HL-60 (cell line): ENCODE data around the gene TDRD3.

Experiments used
- DNase-seq, 2 experiments: peaks; one replicate each; pipeline ENCODE4 v3.0.0-alpha.2; 2010 to 2020; ENCODE audit warnings: low read depth in 1 of 2, low spot score in 1 of 2
- H3K27ac ChIP-seq: fragments of 250-450 bp; sonication (Bioruptor Pico); replicated peaks from 2 replicates; pipeline ENCODE4 v1.5.1; 2020; ENCODE audit warnings: mild to moderate bottlenecking, moderate library complexity
- H3K27me3 ChIP-seq: fragments of 250-450 bp; sonication (Bioruptor Pico); 2 replicates; pipeline ENCODE4 v1.5.1; 2021; ENCODE audit warnings: mild to moderate bottlenecking, moderate library complexity; ENCODE audit not compliant: insufficient read depth, poor library complexity, severe bottlenecking
- H3K4me3 ChIP-seq: replicated peaks from 2 replicates; pipeline ENCODE4 v1.5.1; 2011; ENCODE audit warnings: mild to moderate bottlenecking, control low read depth, low read length; ENCODE audit not compliant: insufficient read depth
- GABPA ChIP-seq: IDR thresholded peaks from 2 replicates; pipeline ENCODE4 v1.6.1; 2012; ENCODE audit warnings: low read depth
- POLR2AphosphoS5 ChIP-seq: IDR thresholded peaks from 2 replicates; pipeline ENCODE4 v1.6.1; 2012; ENCODE audit warnings: low read depth
- SPI1 ChIP-seq: IDR thresholded peaks from 2 replicates; pipeline ENCODE4 v1.6.1; 2012; ENCODE audit warnings: low read depth, mild to moderate bottlenecking, borderline replicate concordance
- TF ChIP-seq, protein P1 (sequence below): IDR thresholded peaks from 2 replicates; pipeline ENCODE4 v1.6.1; 2012; ENCODE audit warnings: low read depth; ENCODE audit not compliant: insufficient replicate concordance
- TF ChIP-seq, protein P2 (sequence below): IDR thresholded peaks from one replicate; pipeline ENCODE4 v1.5.1; 2011; ENCODE audit warnings: low read length, control low read depth, inconsistent platforms; ENCODE audit not compliant: insufficient read depth

Gene TDRD3

DNA sequence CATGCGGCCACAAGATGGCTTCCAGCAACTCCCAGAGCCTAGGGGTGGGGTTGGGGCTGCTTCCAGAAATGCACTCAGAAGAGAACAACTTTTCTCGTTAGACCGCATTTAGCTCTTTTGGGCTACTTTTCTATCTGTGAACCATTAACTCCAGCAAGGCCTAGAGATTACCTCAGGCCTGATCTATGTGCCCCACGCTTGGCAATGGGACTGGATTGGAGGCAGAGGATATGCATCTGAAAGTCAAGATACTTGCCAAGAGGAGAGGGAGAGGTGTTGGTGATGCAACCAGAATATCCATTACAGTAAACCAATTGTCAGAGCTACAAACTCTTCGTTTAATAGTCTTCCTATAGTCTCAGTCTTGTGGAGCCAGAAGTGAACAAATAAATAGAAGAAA, 177.7 kb downstream of the TDRD3 start:
- Histone ChIP-seq H3K27ac (no peak overlapping the region), H3K4me3 (no peak overlapping the region), H3K27me3 (no peaks in the 10 kb centered on the region)
- DNase-seq = no peak
- TF ChIP-seq, protein P1, sequence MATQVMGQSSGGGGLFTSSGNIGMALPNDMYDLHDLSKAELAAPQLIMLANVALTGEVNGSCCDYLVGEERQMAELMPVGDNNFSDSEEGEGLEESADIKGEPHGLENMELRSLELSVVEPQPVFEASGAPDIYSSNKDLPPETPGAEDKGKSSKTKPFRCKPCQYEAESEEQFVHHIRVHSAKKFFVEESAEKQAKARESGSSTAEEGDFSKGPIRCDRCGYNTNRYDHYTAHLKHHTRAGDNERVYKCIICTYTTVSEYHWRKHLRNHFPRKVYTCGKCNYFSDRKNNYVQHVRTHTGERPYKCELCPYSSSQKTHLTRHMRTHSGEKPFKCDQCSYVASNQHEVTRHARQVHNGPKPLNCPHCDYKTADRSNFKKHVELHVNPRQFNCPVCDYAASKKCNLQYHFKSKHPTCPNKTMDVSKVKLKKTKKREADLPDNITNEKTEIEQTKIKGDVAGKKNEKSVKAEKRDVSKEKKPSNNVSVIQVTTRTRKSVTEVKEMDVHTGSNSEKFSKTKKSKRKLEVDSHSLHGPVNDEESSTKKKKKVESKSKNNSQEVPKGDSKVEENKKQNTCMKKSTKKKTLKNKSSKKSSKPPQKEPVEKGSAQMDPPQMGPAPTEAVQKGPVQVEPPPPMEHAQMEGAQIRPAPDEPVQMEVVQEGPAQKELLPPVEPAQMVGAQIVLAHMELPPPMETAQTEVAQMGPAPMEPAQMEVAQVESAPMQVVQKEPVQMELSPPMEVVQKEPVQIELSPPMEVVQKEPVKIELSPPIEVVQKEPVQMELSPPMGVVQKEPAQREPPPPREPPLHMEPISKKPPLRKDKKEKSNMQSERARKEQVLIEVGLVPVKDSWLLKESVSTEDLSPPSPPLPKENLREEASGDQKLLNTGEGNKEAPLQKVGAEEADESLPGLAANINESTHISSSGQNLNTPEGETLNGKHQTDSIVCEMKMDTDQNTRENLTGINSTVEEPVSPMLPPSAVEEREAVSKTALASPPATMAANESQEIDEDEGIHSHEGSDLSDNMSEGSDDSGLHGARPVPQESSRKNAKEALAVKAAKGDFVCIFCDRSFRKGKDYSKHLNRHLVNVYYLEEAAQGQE = no peak
- no peak for TF ChIP-seq SPI1
- TF ChIP-seq, protein P2, sequence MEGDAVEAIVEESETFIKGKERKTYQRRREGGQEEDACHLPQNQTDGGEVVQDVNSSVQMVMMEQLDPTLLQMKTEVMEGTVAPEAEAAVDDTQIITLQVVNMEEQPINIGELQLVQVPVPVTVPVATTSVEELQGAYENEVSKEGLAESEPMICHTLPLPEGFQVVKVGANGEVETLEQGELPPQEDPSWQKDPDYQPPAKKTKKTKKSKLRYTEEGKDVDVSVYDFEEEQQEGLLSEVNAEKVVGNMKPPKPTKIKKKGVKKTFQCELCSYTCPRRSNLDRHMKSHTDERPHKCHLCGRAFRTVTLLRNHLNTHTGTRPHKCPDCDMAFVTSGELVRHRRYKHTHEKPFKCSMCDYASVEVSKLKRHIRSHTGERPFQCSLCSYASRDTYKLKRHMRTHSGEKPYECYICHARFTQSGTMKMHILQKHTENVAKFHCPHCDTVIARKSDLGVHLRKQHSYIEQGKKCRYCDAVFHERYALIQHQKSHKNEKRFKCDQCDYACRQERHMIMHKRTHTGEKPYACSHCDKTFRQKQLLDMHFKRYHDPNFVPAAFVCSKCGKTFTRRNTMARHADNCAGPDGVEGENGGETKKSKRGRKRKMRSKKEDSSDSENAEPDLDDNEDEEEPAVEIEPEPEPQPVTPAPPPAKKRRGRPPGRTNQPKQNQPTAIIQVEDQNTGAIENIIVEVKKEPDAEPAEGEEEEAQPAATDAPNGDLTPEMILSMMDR = no peak
- TF ChIP-seq GABPA = no peak
- TF ChIP-seq POLR2AphosphoS5 = no peak

DNA sequence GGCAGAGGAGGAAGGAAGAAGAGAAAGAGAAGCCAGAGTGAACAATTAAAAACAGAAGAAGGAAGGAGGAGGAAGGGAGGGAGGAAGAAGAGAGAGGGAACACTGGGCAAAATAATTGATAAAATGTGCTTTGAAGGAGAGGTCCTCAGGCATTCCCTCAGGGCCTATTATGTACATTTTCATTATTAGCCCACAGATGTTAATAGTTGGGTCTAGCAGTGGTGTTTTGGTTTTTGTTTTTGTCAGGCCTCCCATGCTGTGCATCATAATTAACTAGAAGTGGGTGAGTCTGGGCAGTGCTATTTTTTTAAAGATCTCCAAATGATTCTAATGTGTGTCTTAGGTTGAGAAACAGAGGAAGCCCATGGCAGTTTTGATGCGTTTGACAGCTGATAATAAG, 178.1 kb downstream of the TDRD3 start:
- TF ChIP-seq SPI1 (no peak), GABPA (no peak), POLR2AphosphoS5 (no peak)
- TF ChIP-seq, protein P1 = no peak
- TF ChIP-seq, protein P2 = no peak
- no peak for DNase-seq
- no peak overlapping the region for H3K27ac ChIP-seq
- H3K27me3 ChIP-seq = no peaks in the 10 kb centered on the region
- H3K4me3 ChIP-seq = no peak overlapping the region

DNA sequence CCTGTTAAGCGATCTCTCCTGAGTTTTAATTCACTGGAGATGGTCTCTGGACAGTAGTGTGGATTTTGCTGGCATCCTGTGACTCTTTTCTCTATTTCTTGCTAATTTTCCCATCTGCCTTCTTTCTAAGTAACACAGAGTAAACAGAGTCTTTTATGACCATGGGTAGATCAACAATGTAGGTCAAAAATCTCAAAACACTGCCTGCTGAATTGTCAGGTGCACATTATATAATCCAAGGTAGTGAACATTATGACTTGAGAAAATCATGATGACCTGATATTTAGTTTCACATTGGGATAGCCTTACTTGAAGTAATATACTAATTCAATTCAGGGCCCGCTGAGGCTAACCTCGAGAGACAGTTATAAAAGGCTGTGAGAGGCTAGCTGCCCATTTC, 180.7 kb downstream of the TDRD3 start:
- H3K27ac ChIP-seq = no peak overlapping the region
- TF ChIP-seq, protein P1 = no peak
- no peak for TF ChIP-seq POLR2AphosphoS5
- TF ChIP-seq, protein P2 = no peak
- TF ChIP-seq GABPA = no peak
- no peak for TF ChIP-seq SPI1
- DNase-seq = no peak

More for the DNA sequence above, 180.7 kb downstream of the TDRD3 start:
- no peak overlapping the region for H3K4me3 ChIP-seq
- H3K27me3 ChIP-seq = no peaks in the 10 kb centered on the region
